Erythroblast (primary cell): ENCODE results near the gene SYDE2.

Experiments
- GATA1 ChIP-seq: IDR thresholded peaks from 2 replicates; pipeline ENCODE4 v1.6.1; 2011; ENCODE audit warnings: low read depth, mild to moderate bottlenecking, control low read depth, low read length, moderate library complexity
- POLR2A ChIP-seq: IDR thresholded peaks from 2 replicates; pipeline ENCODE4 v1.6.1; 2011; ENCODE audit warnings: mild to moderate bottlenecking, low read length

DNA sequence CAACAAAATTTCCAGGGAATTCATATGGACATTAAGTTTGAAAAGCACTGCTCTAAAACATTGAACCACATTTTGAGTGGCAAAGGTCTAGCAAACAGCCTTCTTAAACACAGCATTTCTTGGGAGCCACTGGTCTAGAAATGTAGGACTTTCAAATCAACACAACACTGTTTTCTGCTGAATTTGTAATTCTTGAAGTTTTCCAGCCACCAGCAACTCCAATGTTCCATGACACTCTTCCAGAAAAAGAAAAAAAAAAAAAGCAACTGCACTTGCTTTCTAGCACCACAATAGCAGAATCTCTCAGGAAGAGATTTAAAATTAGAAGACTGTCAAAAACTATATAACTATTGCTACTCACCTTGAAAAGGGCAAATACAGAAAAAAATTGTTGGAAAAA is 4.5 kb downstream of the SYDE2 start:
- no peak for TF ChIP-seq POLR2A
- no peak for TF ChIP-seq GATA1
